SKM-1 (cell line): ENCODE data around the gene PKNOX2.

ENCODE experiments used
- DNase-seq: peaks from one replicate; lab custom pipeline; 2025; ENCODE audit not compliant: unreplicated experiment; lab: John Stamatoyannopoulos, UW

The PKNOX2 gene

DNA sequence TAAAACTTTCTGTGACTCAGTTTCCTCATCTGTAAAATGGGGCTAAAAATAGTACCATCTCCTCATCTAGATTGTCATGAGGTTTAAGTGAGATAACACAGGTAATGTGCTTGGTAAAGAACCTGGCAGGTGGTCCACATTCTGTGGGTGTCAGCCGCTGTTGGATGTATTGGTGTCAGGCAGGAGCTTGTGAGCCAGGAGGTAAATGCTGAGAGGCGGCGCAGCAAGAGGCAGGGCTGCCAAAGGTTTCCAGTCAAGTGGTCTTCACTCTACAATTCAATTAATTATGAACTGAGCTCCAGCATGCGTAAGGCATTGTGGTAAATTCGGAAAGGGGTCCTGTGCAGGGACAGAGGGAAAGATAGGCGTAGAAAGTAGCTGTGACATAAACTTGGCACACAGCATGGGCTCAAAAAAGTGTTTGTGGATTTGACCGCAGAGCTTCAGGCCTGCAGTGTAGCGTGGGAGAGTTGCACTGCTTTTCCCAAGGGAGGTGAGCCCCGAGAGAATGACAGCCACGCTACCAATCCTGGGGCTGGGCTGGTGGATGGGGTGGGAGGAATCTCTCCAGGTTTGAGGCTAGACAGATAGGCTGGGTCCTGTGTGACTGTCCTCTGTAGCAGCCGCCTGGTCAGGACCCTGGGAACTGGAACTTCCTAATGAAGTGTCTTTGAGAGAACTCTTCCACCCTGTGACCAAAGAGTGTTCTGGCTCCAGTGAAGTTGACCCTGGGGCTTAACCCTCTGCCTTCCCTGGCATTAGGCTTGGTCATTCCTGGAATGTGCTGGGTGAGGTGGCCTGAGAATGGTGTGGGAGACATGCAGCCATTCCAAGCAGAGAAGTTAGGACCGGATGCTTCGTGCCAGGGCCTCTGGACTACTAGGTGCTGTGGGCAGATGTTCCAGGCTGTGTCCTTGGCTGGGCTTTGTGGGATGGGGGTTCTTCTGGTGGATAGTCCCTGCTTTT lies 209.2 kb downstream of the PKNOX2 start:
- DNase-seq: no peak

DNA sequence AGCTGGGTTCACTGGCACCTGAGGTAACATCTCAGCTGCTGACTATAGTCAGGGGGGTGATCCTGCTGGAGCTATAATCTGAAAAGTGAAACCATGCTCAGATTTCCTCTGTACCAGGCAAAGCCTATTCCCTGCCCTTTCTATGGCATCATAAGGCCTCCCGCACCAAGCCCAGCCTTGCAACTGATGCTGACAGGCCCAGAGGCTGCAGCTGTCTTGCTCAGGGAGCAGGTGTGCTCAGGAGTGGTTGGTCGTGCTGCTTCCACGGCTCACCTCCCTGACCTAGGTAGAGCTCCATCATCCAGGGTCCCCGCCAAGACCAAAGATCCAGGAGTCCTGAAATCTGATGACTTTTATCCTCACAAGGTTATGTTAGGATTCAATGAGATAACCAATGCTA lies 209.8 kb downstream of the PKNOX2 start:
- DNase-seq: no peak

DNA sequence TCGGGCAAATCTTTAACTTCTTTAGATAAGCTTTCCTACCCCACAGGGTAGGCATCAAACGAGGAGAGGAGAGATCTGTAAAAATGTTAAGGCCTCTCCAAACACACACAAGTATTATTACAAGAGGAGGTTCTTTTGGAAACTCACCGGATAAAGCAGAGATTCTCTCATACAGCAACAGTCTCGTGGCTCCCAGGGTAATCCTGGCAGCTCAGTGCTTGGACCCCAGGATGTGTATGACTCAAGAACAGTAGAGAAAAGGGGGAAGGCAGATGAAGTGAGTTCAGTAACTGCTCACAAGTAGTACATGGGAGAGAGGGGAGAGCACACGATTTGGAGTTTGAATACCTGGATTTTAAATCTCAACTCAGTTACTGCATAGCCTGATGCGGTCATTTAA lies 210.6 kb downstream of the PKNOX2 start:
- DNase-seq: no peak

DNA sequence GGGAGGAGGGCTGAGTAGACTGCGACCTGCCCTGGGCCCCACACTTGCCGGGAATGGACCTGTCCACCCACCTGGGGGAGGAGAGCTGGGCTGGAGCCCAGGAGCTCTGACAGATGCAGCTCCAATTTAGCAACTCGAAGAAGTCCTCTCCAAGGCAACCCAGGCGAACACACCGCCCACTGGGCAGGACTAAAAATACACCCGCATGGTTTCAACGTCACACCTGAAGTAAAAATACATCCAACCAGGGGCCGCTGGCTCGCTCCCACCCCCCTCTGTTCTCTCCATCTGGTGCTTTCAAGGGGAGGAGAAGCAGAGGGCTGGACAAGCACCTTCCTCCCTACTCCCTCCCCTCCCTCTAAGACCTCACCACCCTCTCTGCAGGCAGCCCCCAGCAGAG lies 211.6 kb downstream of the PKNOX2 start:
- DNase-seq: no peak

DNA sequence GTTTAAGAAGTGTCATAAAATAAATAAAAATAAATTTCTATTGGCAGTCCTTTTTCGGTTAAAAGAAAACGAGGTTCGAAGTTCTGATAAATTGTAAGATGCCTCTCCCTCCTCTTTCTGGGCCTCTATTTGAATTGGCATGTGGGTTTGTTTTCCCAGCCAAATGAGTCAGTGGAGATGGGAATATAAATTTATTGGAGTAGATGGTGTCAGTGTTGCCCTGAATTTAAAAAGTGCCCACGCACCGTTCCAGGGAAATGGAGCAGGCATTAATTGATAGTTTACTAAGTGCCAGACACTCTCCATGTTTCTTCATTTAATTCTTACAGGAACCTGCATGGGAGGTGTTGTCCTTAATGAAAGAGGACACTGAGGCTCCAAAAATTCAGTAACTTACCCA lies 212.3 kb downstream of the PKNOX2 start:
- DNase-seq: no peak

DNA sequence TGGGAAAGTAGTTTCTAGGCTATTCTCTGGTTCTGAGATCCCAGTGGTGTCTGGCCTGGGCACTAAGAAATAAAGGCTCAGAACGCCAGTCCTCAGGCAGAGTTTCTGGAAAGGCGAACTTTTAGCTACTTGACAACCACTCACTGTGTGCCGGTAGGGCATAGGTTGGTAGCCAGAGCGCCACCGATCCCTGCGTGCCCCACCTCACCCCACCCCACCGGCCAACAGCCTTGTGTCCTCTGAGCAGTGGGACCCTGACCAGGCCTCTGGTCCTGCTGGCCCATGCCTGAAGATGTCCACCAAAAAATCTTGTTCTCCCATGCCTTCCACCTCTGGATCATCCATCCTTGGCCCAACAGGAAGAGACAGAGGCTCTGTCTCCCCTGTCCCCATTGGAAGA lies 213.5 kb downstream of the PKNOX2 start:
- no peak for DNase-seq

DNA sequence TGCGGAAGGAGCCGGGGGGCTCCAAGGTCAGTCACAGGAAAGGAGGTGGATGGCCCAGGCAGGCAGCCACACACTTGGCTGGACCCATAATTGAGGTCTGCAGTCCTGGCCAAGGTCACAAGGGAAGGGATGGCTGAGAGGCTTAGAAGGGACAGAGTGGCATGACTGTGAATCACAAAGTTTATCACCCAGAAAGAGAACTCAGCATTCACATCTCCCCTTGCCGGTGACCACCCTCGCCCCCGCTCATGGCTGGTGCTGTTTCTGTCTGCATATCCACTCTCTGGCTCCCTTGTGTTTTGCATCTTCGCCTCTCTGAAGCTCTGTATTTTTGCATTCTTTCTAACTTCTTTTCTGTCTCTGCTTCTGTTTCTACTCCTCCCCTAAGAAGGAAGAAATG lies 214.0 kb downstream of the PKNOX2 start:
- DNase-seq: no peak

DNA sequence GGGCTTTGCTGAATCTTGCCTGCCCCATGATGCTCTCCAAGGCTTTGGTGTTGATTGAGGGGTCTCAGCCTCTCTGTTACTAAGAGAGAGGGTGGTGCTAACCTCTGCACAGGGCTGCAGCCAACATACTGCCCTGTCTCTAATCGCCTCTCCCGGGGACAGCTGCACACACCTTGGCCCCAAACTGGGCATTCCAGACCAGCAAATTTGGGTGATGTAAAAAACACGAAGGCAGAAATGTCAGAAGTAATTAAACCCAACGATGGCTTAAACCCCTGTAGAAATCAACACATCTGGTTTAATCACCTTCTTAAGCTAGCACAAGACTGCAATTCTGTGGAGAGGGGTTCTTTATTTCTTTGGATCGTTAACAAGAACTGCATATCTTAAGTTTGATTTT lies 215.0 kb downstream of the PKNOX2 start:
- DNase-seq: no peak

DNA sequence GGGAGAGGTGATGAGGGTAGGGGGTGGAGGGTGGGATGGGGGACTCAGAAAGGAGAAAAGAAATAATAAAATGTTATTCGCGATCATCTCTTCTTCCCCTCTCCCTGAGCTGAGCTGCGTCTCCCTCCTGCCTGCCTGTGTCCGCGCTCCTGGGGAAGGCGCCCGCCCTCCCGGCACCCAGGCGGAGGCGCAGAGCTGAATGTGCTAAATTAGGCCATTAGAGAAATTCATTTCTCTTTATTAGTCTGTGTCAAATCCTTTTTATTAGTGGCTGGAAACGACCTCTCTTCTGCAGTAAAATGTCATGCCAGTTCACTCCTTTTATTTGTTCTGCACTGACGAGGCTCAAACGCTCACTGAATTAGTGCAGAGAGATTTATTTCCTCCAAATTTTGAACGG lies 215.4 kb downstream of the PKNOX2 start:
- no peak for DNase-seq

DNA sequence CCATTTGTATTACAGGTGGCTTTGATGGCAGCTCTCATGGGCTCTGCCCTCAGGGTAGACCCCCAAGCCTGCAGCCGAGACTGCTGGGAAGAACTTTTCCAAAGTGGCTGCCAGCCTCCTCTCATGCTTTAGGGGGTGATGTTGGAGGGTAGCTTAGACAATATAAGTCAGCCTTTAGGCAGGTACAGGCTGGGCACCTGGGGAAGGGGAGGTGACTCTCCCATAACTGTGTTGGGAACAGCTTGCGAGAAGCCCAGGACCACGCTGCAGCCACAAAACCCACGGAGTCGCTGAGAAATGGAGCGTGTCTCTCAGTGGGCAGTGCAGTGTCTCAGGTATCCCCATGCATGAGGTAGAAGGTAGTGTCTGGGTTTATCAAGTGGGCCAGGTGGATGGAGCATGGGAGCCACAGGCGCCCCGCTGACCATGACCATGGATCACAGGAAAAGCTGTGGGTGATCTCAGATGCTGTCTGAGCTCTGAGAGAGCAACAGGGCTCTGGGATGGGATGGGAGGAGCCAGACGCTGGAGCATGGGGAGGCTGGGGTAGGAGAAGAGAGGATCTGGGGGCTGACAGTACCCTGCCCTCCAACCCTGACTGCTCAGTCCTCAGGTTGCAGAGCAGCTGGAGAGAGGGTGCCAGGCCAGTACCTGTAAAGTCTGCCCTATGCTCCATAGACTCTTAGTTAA lies 216.3 kb downstream of the PKNOX2 start:
- no peak for DNase-seq

DNA sequence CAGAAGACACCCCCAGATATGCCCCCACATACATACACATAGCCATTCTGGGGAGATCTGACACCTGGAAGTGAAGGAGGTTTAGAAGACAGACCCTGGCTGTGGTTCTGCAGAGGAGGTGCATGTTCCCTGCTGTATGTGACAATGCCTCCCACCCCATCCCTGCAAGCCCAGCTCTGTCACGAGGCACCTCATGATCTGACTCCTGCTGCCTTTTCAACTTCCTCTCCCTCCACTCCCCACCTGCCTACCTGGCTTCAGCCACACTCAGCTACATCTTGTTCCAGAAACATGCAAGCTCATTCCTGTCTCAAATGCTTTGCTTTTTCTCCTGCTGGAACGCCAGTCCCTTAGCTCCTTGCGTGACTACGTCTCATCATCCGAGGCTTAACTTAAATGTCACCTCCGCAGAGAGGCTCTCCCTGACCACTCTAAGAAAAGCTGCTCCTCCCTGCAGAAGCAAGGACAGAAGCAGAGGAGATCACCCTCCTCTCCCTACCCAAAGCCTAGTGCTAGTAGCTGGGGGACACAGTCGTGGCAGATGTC lies 217.0 kb downstream of the PKNOX2 start:
- no peak for DNase-seq

DNA sequence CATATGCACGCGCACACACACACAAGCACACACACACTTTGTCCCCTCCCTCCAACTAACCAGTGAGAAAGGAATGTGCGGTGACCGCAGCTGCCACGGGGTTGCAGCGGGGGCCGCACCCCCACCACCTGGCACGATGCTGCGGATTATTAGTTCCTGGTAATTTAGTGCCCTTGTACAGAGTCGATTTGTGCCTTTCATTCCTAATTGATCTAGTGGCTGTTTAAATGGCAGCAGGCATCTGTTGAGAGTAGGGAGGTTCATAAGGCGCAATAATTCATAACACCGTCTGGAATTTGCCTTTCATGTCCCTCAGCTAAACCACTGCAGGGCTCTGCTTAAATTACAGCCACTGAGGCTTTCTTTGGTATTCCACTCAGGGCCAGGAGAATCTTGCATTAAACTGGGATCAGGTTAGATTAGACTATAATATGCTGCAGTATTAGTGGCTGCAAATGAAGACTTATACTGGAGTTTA lies 217.8 kb downstream of the PKNOX2 start:
- DNase-seq: no peak

DNA sequence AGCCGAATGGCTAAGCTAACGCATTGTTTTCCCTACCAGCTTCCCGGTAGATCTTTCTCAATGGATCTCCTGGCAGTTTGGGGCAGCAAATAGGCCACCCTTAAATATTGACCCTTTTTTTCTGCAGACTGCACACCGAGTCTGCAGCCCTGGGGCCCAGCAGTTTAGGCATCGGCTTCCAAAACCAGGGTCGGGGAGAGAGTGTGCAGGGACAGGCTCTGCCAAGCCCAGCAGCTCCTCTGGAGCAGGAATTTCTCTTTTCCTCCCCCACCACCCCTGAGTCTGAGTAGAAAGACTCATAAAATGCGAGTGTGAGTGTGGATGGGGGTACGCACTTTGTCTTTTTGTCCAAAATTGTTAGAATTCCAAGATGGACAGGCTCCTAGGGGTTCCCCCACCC lies 218.3 kb downstream of the PKNOX2 start:
- no peak for DNase-seq

DNA sequence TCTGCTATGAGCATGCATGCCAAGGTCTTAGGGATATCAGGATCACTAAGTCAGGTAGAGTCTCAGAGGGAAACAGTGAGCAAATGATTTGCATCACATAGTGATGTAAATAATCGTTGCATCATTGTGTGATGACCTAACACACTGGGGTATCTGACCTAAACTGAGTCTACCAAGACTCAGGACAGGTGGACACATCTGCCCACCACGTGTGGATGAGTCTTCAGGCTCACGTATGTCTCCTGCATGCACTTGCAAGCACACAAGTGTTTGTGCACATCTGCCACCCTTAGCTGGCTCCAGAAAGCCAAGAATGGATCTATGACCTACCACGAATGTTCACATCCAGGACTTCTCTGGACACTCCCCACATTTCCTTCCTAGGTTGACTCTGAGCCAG lies 220.3 kb downstream of the PKNOX2 start:
- DNase-seq: no peak

DNA sequence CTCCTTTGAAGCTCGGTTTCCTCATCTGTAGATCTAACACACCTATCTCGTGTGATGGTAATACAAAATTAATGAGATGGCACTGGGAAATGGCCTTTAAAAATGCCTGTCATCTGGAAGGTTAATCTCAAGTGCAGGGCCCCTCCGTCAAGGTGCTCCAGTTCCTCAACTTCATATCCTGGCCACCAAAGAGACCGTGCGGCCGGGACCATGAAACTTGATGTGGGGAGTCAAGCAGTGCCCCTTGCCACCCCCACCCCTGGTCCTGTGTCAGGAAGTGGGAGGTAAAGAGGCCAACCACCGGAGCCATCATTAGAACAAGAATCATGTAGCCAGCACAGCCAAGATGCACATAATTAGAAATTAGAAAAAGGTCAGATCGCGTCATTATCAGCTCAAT lies 223.3 kb downstream of the PKNOX2 start:
- DNase-seq: no peak

DNA sequence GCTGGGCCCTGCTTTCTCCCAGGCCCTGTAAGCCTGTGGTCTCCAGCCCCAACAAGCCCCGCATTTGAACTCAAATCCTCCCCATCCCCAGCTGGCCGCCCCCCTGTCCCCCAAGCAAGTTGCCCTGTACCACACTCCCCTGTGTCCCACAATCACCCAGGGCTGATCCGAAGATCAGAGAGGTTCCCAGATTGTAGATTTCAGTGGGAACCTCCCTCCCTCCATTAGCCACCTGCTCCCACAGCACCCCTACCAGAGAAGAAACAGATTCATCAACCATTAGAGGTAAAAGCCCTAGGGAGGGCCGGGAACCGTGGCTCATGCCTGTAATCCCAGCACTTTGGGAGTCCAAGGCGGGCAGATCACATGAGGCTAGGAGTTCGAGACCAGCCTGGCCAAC lies 224.1 kb downstream of the PKNOX2 start:
- DNase-seq: no peak

DNA sequence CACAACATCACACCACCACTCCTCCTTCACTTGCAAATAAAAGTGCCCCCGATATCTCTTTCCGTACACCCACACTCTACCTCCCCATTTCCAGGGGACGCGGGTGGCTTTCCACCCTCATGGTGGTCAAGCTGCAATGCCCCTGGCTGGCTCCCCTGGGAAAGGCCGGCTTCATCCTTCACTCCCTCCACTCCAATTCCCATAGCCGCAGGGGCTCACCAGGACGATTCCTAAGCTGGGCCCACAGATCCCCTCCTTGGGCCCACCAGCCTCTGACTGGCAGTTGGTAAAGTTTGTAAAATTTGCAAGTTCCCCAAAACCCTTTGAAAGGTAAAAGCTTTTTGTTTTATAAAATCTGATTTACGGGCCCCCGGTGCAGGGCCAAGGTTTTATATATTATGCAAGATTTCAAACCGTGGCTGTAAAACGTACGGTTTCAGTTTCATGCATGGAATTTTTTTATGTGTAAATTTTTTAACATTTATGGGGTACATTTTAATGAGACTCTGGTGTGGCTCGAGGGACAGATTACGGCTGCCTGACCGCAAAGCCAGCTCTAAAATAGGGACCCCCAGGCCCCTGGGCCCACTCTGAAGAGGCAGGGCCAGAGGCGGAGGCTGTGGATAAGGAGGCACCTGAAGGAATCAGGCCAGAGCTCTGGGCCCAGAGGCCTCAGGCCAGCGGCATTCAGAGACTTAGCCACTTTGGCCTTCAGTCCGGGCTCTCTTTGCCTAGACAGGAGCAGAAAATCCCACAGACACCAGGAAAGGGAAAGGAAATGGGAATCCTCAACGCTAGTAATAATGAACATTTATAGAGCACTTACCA lies 225.0 kb downstream of the PKNOX2 start:
- no peak for DNase-seq

DNA sequence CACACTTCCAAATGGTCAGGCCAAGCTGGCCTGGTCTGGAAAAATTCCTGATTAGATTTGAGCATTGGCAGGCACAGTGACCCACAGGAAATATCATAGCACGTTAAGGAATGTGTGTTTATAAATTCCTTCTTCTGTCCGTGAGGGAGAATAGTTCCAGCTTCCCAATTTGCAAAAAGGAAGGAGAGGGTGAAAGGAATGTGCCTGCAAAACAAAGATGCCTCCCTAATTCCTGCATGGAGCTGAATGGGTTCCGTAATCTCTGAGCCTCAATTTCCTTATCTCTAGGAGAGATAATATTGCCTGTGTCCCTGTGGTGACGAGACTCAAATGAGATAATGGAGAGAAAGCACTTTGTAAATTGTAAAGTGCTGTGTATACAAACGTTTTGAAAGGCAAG lies 226.4 kb downstream of the PKNOX2 start:
- DNase-seq: no peak

DNA sequence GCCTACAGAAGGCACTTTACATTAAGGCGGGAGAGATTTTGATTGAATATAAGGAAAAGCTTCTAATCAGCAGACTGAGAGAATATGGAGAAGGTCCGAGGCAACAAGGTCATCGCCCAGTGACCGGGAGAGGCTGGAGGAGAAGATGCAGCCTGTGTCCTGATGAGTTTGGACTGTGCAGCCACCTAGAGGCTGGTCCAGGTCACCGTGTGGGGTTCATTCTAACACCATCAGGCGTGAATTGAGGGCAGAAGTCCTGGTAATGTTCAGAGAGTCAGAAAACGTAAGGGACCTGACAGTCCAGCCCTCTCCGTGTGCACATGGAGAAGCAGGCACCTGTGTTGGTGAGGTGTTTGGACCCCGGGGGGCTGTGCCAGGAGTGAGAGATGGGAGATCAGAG lies 228.8 kb downstream of the PKNOX2 start:
- DNase-seq: no peak

DNA sequence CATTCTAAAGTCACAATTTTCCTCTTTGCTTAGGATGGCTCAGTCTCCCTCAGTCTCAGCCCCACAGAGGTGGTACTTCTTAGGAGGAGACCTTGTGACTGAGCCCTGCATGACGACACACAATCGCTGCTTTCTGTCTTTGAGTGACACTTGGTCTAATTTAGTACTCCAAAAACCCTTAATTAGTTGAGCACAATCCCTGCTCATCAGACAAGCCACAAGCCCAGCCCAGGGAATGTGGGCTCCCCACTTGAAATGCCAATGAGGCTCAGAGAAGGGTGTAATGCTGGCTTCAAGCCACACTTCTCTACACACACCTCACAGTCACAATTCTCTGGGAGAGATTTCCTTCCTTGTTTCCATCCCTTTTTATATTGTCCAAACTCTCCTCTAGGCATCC lies 229.7 kb downstream of the PKNOX2 start:
- DNase-seq: no peak

DNA sequence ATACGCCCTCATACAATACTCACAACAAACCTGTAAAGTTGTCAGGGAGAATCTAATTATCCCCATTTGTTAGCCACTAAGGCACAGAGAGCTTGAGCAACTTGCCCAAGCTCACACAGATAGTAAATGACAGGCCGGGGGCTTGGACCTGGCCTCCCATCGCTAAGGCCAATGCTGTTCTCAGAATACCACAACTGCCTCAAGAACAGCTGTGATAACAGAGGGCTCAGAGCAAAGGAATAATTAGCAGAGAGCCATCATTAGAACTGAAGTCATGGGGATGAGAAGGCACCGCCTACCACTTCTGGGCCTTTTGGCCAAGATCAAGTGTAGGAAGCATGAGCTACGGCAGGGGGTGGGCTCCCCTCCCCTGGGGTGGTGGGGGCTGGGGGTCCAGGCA lies 232.9 kb downstream of the PKNOX2 start:
- no peak for DNase-seq
